Left forelimb (tissue), 1 donor: Measurements from ENCODE around the gene MROH8.
"Not testable (repeated sequence)": the region's sequence is repeated elsewhere in the genome, so short reads cannot be mapped to it uniquely, and the experiment has no call there.

ENCODE experiments used
- DNase-seq: peaks from one replicate; pipeline ENCODE4 v3.0.0-alpha.2; 2018; ENCODE audit warnings: low spot score

Gene MROH8

GRCh38 chr20:37090407-37090806, 88.9 kb downstream of the MROH8 start:
- DNase-seq, result no peak

GRCh38 chr20:37081717-37082289, 97.5 kb downstream of the MROH8 start:
- DNase-seq, result no peak

- DNase-seq, result no peak
Observed at GRCh38 chr20:37077009-37077408, 102.3 kb downstream of the MROH8 start.

- no peak for DNase-seq
Observed at GRCh38 chr20:37075932-37076685, 103.2 kb downstream of the MROH8 start.

GRCh38 chr20:37072293-37073196, 106.8 kb downstream of the MROH8 start:
- no peak for DNase-seq

GRCh38 chr20:37071481-37071911, 107.9 kb downstream of the MROH8 start:
- DNase-seq, result no peak

GRCh38 chr20:37069563-37069962, 109.8 kb downstream of the MROH8 start:
- DNase-seq, result not testable (repeated sequence)

GRCh38 chr20:37066168-37066567, 113.2 kb downstream of the MROH8 start:
- no peak for DNase-seq

GRCh38 chr20:37055276-37055675, 124.1 kb downstream of the MROH8 start:
- no peak for DNase-seq

- DNase-seq, result no peak
Observed at GRCh38 chr20:37053230-37053950, 126.0 kb downstream of the MROH8 start.
